ENCODE measurements around the gene ANAPC7. TPM values are rescaled to one million over a fixed set of nuclear protein-coding genes. Genes with fewer than 3 reads are reported as not detected.
A peak's percentile ranks its signal among the peaks of the same experiment; 100 is the strongest.

Gene ANAPC7
- polyA plus RNA-seq, 1 of the 3 experiments (the other 2 are of a cell fraction), result 58.9 TPM

- Histone ChIP-seq H3K36me3 (replicated peaks in 1 of 2; ENCODE audit: control insufficient read depth in 1 of 2, insufficient read depth in 2 of 2, low read length in 1 of 2) (peaks cover 30 to 53% of the 10 kb centered on the region in 2 experiments), H3K4me3 (ENCODE audit: low read depth in 2 of 2, low read length in 1 of 2) (no peak overlapping the region), H3K4me2 (no peak overlapping the region), H3K79me2 (ENCODE audit: insufficient read depth) (peaks cover 18% of the 10 kb centered on the region; the same call in 1 of the 2 replicates), H3K9me2 (no peaks in the 10 kb centered on the region), H3F3A (replicated peaks; ENCODE audit: insufficient read depth) (peaks cover 58% of the 10 kb centered on the region), H3K9me3 (no peaks in the 10 kb centered on the region), H2AFZ (ENCODE audit: low read depth) (no peak overlapping the region), H4K20me1 (ENCODE audit: insufficient read depth) (no peaks in the 10 kb centered on the region), H3K27ac (ENCODE audit: low read depth in 2 of 2, low read length in 1 of 2) (peak overlapping the region in 1 of 2 experiments; percentile 52; a peak in 1 of 4 replicates), H3K4me1 (ENCODE audit: control insufficient read depth in 1 of 2, insufficient read depth in 2 of 2, low read depth in 1 of 2, low read length in 1 of 2) (0 out of 4 replicates have a peak, but pooled peaks cover 0 to 3% of the 10 kb centered on the region in 2 experiments), H3K9ac (no peak overlapping the region), H3K27me3 (ENCODE audit: insufficient read depth) (no peaks in the 10 kb centered on the region)
- DNase-seq, result no peak
- ChIA-PET CTCF (no interaction called here), POLR2A (no interaction called here)
- 50% methylated on average over 2 of the region's 2 CpGs for WGBS (ENCODE audit: low lambda C conversion rate)
- TF ChIP-seq GATA2 (CRISPR knock-in tag; IDR thresholded peaks at IDR 0.05), result no peak
- TF ChIP-seq PBX3 (IDR thresholded peaks at IDR 0.05), result peak; percentile 23; the same call in 1 of the 2 replicates
- no peak for TF ChIP-seq GABPA (IDR thresholded peaks at IDR 0.05; ENCODE audit: low read depth)
- no peak for TF ChIP-seq USF1 (IDR thresholded peaks at IDR 0.05; ENCODE audit: borderline replicate concordance, low read depth)
- no peak for TF ChIP-seq ELF1 (IDR thresholded peaks at IDR 0.05)
- TF ChIP-seq FOXM1 (IDR thresholded peaks at IDR 0.05; ENCODE audit: low read depth), result 0 out of 2 replicates have a peak, but pooled peaks have one; percentile 22
- no peak for TF ChIP-seq SIN3A (IDR thresholded peaks at IDR 0.05; ENCODE audit: borderline replicate concordance, low read depth, low read length)
- TF ChIP-seq RXRA (IDR thresholded peaks at IDR 0.05; ENCODE audit: borderline replicate concordance, low read depth), result no peak
- TF ChIP-seq NRF1 (IDR thresholded peaks at IDR 0.05; ENCODE audit: low read depth, low read length), result no peak
- no peak for TF ChIP-seq RFX5 (IDR thresholded peaks at IDR 0.05; ENCODE audit: low read length)
- TF ChIP-seq EP300 (IDR thresholded peaks at IDR 0.05; ENCODE audit: borderline replicate concordance in 1 of 2, low read depth in 1 of 2, low read length in 1 of 2), result no peak
- no peak for TF ChIP-seq MEF2A (IDR thresholded peaks at IDR 0.05; ENCODE audit: borderline replicate concordance, low read depth)
- no peak for TF ChIP-seq MXI1 (IDR thresholded peaks at IDR 0.05; ENCODE audit: low read depth, low read length)
Observed at GRCh38 chr12:110436231-110436630, 32.7 kb upstream of the ANAPC7 start.

GRCh38 chr12:110431957-110432587, 28.6 kb upstream of the ANAPC7 start:
- peak overlapping the region in 1 of 2 experiments; percentile 40; a peak in 2 of 4 replicates for H3K4me3 ChIP-seq (ENCODE audit: low read depth in 2 of 2, low read length in 1 of 2)
- no peak overlapping the region for H3K4me2 ChIP-seq
- H3K79me2 ChIP-seq (ENCODE audit: insufficient read depth), result no peaks in the 10 kb centered on the region

More at GRCh38 chr12:110431957-110432587, 28.6 kb upstream of the ANAPC7 start:
- WGBS (ENCODE audit: low lambda C conversion rate), result 74% methylated on average over 12 of the region's 12 CpGs
- 0 out of 2 replicates have a peak overlapping the region, but pooled peaks have one; percentile 87 for H2AFZ ChIP-seq (ENCODE audit: low read depth)
- peaks cover 14 to 21% of the 10 kb centered on the region in 2 experiments for H3K36me3 ChIP-seq (replicated peaks in 1 of 2; ENCODE audit: control insufficient read depth in 1 of 2, insufficient read depth in 2 of 2, low read length in 1 of 2)
- H3K9me2 ChIP-seq, result no peaks in the 10 kb centered on the region
- TF ChIP-seq USF2 (IDR thresholded peaks at IDR 0.05; ENCODE audit: borderline replicate concordance, low read depth, low read length) (no peak), TCF12 (IDR thresholded peaks at IDR 0.05) (no peak), SIN3A (IDR thresholded peaks at IDR 0.05; ENCODE audit: borderline replicate concordance, low read depth, low read length) (no peak), FOXM1 (IDR thresholded peaks at IDR 0.05; ENCODE audit: low read depth) (no peak), SMC3 (IDR thresholded peaks at IDR 0.05; ENCODE audit: low read depth, low read length) (no peak), MXI1 (IDR thresholded peaks at IDR 0.05; ENCODE audit: low read depth, low read length) (no peak), ELF1 (IDR thresholded peaks at IDR 0.05) (no peak), IRF3 (IDR thresholded peaks at IDR 0.05; ENCODE audit: low read depth, low read length) (no peak), YY1 (IDR thresholded peaks at IDR 0.05; ENCODE audit: low read depth) (no peak), PBX3 (IDR thresholded peaks at IDR 0.05) (no peak), FOSL2 (IDR thresholded peaks at IDR 0.05; ENCODE audit: borderline replicate concordance, low read depth) (no peak), MEF2A (IDR thresholded peaks at IDR 0.05; ENCODE audit: borderline replicate concordance, low read depth) (no peak), EP300 (IDR thresholded peaks at IDR 0.05; ENCODE audit: borderline replicate concordance in 1 of 2, low read depth in 1 of 2, low read length in 1 of 2) (no peak), NRF1 (IDR thresholded peaks at IDR 0.05; ENCODE audit: low read depth, low read length) (no peak)
- H3K27ac ChIP-seq (ENCODE audit: low read depth in 2 of 2, low read length in 1 of 2), result no peak overlapping the region
- H4K20me1 ChIP-seq (ENCODE audit: insufficient read depth), result no peaks in the 10 kb centered on the region
- POLR2A ChIA-PET, result interaction anchor here (1.3 to 1.5 kb wide), 2 partner anchors 17 to 18 kb away, joined by 4 to 6 read pairs; partner anchors contain the start of gene ARPC3
- H3K27me3 ChIP-seq (ENCODE audit: insufficient read depth), result no peaks in the 10 kb centered on the region
- H3K9ac ChIP-seq, result no peak overlapping the region
- no peaks in the 10 kb centered on the region for H3K9me3 ChIP-seq
- peaks cover 34% of the 10 kb centered on the region for H3F3A ChIP-seq (replicated peaks; ENCODE audit: insufficient read depth)
- CTCF ChIA-PET, result interaction anchor here (0.6 to 2.9 kb wide), 48 partner anchors 10 to 1936 kb away, joined by 3 to 35 read pairs (median 5); partner anchors contain the start of genes ANAPC7, ARPC3 and ATP2A2
- H3K4me1 ChIP-seq (ENCODE audit: control insufficient read depth in 1 of 2, insufficient read depth in 2 of 2, low read depth in 1 of 2, low read length in 1 of 2), result 0 out of 4 replicates have a peak, but pooled peaks cover 0 to 1% of the 10 kb centered on the region in 2 experiments
- DNase-seq, result no peak

Data from SK-N-SH (cell line).